ENCODE measurements around the gene CD9. TPM values are rescaled to one million over a fixed set of nuclear protein-coding genes. Genes with fewer than 3 reads are reported as not detected.

Gene CD9
- total RNA-seq, 3 donors from 2014 or later (not counting 1 experiment from before 2014, with no cell fraction given) = 2.1 to 55.9 (median 8.0) TPM

- intact Hi-C loops (cut with micrococcal nuclease) = no loop called here
- no peaks in the 10 kb centered on the region for H3K36me3 Mint-ChIP-seq
- no peak overlapping the region for H3K27ac Mint-ChIP-seq
These were observed 73.5 kb downstream of the CD9 start for GRCh38 chr12:6273541-6274230.

DNA sequence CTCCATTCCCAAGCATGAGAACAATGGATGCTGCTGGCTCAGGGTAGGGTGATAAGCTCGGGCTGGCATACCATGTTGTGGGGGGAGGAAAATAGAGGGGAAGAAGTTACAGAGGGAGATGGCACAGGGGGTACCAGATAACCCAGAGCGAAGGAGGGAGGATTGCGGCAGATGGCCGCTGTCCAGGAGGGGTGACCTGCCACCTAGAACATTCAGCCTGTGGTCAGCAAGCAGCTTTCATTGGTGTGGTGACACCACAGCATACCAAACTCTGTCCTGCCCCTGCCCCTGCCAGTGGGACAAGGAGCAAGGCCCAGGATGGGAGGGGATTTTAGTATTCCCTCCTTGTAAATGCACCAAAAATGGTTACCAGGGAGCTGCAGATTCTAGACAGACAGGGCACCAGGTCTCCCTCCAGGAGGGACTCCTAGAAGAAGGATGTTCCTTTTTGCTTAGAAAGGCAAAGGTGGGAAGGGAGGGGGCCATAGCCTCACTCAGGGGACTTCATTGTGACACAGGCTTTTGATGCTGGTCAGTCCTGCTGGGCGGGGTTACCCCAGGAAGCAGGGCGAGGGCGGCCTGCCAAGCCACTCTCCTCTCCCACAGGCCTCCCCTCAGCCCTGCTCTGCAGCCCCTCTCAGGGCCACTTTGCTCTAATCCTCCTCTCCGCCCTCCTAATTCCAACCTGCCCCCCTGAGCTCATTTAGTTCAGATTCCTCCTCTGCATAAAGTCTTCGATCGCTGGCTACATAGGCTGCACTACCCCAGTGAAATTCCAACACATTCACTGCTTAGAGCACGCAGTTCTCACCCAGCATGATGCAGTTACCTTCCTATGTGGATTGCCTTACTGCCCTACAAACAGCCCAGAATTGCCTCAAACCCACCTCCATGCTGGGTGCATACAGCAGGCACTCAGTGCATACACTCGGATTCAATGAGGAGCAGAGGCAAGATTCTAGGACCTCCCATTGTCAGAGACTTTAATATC, 74.3 kb downstream of the CD9 start:
- H3K4me1 Mint-ChIP-seq = no peaks in the 10 kb centered on the region
- no peak overlapping the region for H3K27ac Mint-ChIP-seq
- no peak for TF ChIP-seq CTCF (IDR thresholded peaks at IDR 0.05)
- H3K27me3 ChIP-seq (ENCODE audit: control insufficient read depth, insufficient read depth, low read length) = peaks cover 13% of the 10 kb centered on the region
- H3K9me3 ChIP-seq (ENCODE audit: control insufficient read depth, insufficient read depth, low read length) = no peaks in the 10 kb centered on the region
- H3K36me3 Mint-ChIP-seq = no peaks in the 10 kb centered on the region
- 83% methylated on average over 12 of the region's 12 CpGs for WGBS (ENCODE audit: insufficient coverage)
- H3K27ac ChIP-seq (ENCODE audit: low read length) = no peak overlapping the region
- H3K36me3 ChIP-seq (ENCODE audit: control insufficient read depth, insufficient read depth, low read length) = no peaks in the 10 kb centered on the region
- peaks cover 10 to 27% of the 10 kb centered on the region in 2 donors for H3K27me3 Mint-ChIP-seq (ENCODE audit: low read depth in 2 of 2)
- intact Hi-C loops (cut with micrococcal nuclease) = loop anchor here (1.0 kb wide), 1 partner anchor 23 kb away; no protein-coding TSS in a partner anchor
- H3K4me1 ChIP-seq (ENCODE audit: control insufficient read depth, insufficient read depth, low read length) = peaks cover 10% of the 10 kb centered on the region
- no peak for DNase-seq
- H3K4me3 Mint-ChIP-seq = no peak overlapping the region
- ATAC-seq = no peak
- no peak overlapping the region for H3K4me3 ChIP-seq (ENCODE audit: low read length)
- no peaks in the 10 kb centered on the region for H3K9me3 Mint-ChIP-seq

More at GRCh38 chr12:6273541-6274230, 73.5 kb downstream of the CD9 start:
- Histone ChIP-seq H3K36me3 (ENCODE audit: control insufficient read depth, insufficient read depth, low read length) (no peaks in the 10 kb centered on the region), H3K27ac (ENCODE audit: low read length) (no peak overlapping the region), H3K27me3 (ENCODE audit: control insufficient read depth, insufficient read depth, low read length) (peaks cover 7% of the 10 kb centered on the region), H3K4me3 (ENCODE audit: low read length) (no peak overlapping the region), H3K4me1 (ENCODE audit: control insufficient read depth, insufficient read depth, low read length) (peaks cover 5% of the 10 kb centered on the region), H3K9me3 (ENCODE audit: control insufficient read depth, insufficient read depth, low read length) (no peaks in the 10 kb centered on the region)
- H3K9me3 Mint-ChIP-seq = no peaks in the 10 kb centered on the region
- 92% methylated on average over 9 of the region's 9 CpGs for WGBS (ENCODE audit: insufficient coverage)
- no peak for DNase-seq
- no peak for TF ChIP-seq CTCF (IDR thresholded peaks at IDR 0.05)
- no peak overlapping the region for H3K4me3 Mint-ChIP-seq
- no peaks in the 10 kb centered on the region for H3K4me1 Mint-ChIP-seq
- peaks cover 10 to 23% of the 10 kb centered on the region in 2 donors for H3K27me3 Mint-ChIP-seq (ENCODE audit: low read depth in 2 of 2)
- no peak for ATAC-seq

DNA sequence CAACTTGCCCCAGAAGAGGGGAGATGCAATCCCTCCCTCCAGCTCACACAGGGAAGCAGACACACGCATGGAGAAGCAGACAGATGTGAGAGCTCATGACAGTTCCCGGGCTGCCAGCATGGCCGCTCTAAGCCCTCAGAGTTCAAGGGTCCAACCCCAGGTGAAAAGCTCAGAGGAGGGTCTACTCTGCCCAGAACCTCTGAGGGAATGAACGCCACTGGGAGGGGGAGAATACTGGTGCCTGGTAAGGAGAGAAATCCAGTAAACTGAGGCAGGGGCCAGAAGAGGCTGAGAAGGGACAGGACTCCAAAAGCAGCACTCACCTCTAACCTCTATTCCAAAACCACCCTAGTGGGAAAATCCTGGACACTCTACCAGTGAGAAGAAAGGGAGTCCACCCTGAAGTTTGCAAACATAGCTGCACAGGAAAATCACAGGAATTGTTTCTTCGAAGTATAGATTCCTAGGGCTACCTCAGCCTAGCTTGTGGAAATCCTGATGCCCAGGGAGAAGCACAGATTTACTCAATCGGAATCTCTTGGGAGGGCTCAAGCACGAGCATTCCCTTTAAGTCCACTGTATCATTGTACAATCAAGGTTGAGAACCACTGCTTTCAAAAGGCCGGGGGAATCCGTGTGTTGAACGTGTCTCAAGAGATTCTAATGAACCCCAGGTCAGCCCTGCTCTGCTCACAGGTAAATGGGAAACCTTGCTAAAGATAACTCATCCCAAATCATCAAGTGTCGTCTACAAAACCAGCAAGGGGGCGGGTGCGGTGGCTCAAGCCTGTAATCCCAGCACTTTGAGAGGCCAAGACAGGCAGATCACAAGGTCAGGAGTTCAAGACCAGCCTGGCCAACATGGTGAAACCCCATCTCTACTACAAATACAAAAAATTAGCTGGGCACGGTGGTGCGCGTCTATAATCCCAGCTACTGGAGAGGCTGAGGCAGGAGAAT, 76.0 kb downstream of the CD9 start:
- Histone ChIP-seq H3K27me3 (ENCODE audit: control insufficient read depth, insufficient read depth, low read length) (peaks cover 16% of the 10 kb centered on the region), H3K36me3 (ENCODE audit: control insufficient read depth, insufficient read depth, low read length) (no peaks in the 10 kb centered on the region), H3K4me1 (ENCODE audit: control insufficient read depth, insufficient read depth, low read length) (peaks cover 10% of the 10 kb centered on the region), H3K9me3 (ENCODE audit: control insufficient read depth, insufficient read depth, low read length) (no peaks in the 10 kb centered on the region), H3K27ac (ENCODE audit: low read length) (no peak overlapping the region), H3K4me3 (ENCODE audit: low read length) (no peak overlapping the region)
- WGBS (ENCODE audit: insufficient coverage) = 84% methylated on average over 16 of the region's 16 CpGs
- Mint-ChIP-seq H3K4me1 (no peaks in the 10 kb centered on the region), H3K36me3 (no peaks in the 10 kb centered on the region), H3K27me3 (ENCODE audit: low read depth in 2 of 2) (peaks cover 15 to 43% of the 10 kb centered on the region in 2 donors), H3K9me3 (no peaks in the 10 kb centered on the region), H3K27ac (no peak overlapping the region), H3K4me3 (no peak overlapping the region)
- no peak for TF ChIP-seq CTCF (IDR thresholded peaks at IDR 0.05)
- intact Hi-C loops (cut with micrococcal nuclease) = loop anchor here (1.0 kb wide), 1 partner anchor 21 kb away; no protein-coding TSS in a partner anchor
- no peak for DNase-seq
- ATAC-seq = no peak
